Colonic mucosa (tissue), 4 donors: ENCODE measurements around the gene STXBP5L. TPM values are rescaled to one million over a fixed set of nuclear protein-coding genes. Genes with fewer than 3 reads are reported as not detected.
"Not testable (repeated sequence)": the region's sequence is repeated elsewhere in the genome, so short reads cannot be mapped to it uniquely, and the experiment has no call there.

Experiments
- DNase-seq: peaks from one replicate; pipeline ENCODE4 v3.0.0-alpha.2; 2020
- H3K27ac ChIP-seq: fragments of 200-600 bp; one replicate; pipeline ENCODE4 v1.8.0; 2021
- H3K27me3 ChIP-seq: fragments of 200-600 bp; one replicate; pipeline ENCODE4 v1.8.0; 2021
- H3K36me3 ChIP-seq: fragments of 200-600 bp; one replicate; pipeline ENCODE4 v1.8.0; 2021
- H3K4me1 ChIP-seq: fragments of 200-600 bp; one replicate; pipeline ENCODE4 v1.8.0; 2021; ENCODE audit warnings: mild to moderate bottlenecking
- H3K4me3 ChIP-seq: fragments of 200-600 bp; one replicate; pipeline ENCODE4 v1.8.0; 2021
- H3K9ac ChIP-seq, 2 donors: one replicate each; pipeline ENCODE4 v1.7.0; 2013; ENCODE audit warnings: control low read depth in 2 of 2, low read depth in 2 of 2, low read length in 2 of 2
- H3K9me3 ChIP-seq: fragments of 200-600 bp; one replicate; pipeline ENCODE4 v1.8.0; 2021
- intact Hi-C: fragments of 100-400 bp; cut with DNase I; formaldehyde crosslinking; loops from one replicate; pipeline ENCODE4 v1.14.1; 2022
- total RNA-seq, 2 donors: library from RNA; stranded (reverse); fragmentation: NEBNext Ultra II Directional in 1 of 2; extraction: Animal tissue kit (Norgen Biotek cat#: 25700) in 1 of 2; gene quantifications; one replicate each; pipeline ENCODE4 v1.2.1, GENCODE V29; 2021
- TF ChIP-seq, protein P1 (sequence below): fragments of 200-600 bp; IDR thresholded peaks from one replicate; pipeline ENCODE4 v1.8.0; 2022; ENCODE audit warnings: antibody characterized with exemption, mild to moderate bottlenecking
- donor health status: healthy.
- donor health status: DM: no; HTN: no; CAD: no.
- donor health status: DM: no; HTN: no; CAD: no.

The STXBP5L gene
- total RNA-seq, 2 donors from 2014 or later = 0.22 to 0.74 TPM

DNA sequence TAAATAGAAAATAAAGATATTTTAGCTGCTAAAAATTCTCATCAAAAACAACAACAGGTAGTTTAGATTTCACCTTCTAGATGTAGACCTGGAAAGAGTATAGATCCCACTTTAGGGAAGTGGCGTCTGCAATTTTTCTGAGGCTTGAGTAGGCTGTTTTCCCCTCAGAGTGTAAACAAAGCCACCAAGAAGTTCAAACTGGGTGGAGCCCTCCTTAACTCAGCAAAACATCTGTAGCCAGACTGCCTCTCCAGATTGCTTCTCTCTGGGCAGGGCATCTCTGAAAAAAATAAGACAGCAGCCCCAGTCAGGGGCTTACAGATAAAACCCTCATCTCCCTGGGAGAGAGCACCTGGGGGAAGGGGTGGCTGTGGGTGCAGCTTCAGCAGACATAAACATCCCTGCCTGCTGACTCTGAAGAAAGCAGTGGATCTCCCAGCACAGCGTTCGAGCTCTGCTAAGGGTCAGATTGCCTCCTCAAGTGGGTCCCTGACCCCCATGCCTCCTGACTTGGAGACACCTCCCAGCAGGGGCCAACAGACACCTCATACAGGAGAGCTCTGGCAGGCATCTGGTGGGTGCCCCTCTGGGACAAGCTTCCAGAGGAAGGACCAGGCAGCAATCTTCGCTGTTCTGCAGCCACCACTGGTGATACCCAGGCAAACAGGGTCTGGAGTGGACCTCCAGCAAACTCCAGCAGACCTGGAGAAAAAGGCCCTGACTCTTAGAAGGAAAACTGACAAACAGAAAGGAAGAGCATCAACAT, 259.6 kb downstream of the STXBP5L start:
- no peaks in the 10 kb centered on the region for H3K27me3 ChIP-seq
- H3K9ac ChIP-seq = no peak overlapping the region
- intact Hi-C loops = no loop called here
- no peaks in the 10 kb centered on the region for H3K9me3 ChIP-seq
- no peak for DNase-seq
- TF ChIP-seq, protein P1, sequence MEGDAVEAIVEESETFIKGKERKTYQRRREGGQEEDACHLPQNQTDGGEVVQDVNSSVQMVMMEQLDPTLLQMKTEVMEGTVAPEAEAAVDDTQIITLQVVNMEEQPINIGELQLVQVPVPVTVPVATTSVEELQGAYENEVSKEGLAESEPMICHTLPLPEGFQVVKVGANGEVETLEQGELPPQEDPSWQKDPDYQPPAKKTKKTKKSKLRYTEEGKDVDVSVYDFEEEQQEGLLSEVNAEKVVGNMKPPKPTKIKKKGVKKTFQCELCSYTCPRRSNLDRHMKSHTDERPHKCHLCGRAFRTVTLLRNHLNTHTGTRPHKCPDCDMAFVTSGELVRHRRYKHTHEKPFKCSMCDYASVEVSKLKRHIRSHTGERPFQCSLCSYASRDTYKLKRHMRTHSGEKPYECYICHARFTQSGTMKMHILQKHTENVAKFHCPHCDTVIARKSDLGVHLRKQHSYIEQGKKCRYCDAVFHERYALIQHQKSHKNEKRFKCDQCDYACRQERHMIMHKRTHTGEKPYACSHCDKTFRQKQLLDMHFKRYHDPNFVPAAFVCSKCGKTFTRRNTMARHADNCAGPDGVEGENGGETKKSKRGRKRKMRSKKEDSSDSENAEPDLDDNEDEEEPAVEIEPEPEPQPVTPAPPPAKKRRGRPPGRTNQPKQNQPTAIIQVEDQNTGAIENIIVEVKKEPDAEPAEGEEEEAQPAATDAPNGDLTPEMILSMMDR = no peak
- H3K4me3 ChIP-seq = no peak overlapping the region
- no peaks in the 10 kb centered on the region for H3K36me3 ChIP-seq
- no peaks in the 10 kb centered on the region for H3K4me1 ChIP-seq
- no peak overlapping the region for H3K27ac ChIP-seq

DNA sequence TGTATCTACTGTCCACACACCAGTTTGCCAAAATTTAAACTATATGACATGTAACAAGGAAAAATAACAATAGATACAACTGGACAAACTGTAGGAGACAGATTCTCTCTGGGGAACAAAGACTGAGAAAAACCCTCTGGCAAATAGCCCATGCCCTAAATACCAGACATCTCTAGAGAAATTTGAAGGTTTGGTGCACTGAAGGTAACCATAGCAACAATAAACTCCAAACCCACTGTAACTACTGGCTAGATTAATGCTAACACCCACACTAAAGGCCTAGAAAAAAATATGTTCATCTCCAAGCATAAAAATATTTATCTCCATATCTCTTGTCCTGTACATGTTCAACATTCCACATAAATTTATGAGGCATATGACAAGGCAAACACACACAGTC, 267.1 kb downstream of the STXBP5L start:
- Histone ChIP-seq H3K27me3 (no peaks in the 10 kb centered on the region), H3K9ac (no peak overlapping the region), H3K4me1 (no peaks in the 10 kb centered on the region), H3K9me3 (no peaks in the 10 kb centered on the region), H3K27ac (no peak overlapping the region), H3K36me3 (no peaks in the 10 kb centered on the region), H3K4me3 (no peak overlapping the region)
- no peak for DNase-seq
- intact Hi-C loops = no loop called here
- TF ChIP-seq, protein P1 = no peak

DNA sequence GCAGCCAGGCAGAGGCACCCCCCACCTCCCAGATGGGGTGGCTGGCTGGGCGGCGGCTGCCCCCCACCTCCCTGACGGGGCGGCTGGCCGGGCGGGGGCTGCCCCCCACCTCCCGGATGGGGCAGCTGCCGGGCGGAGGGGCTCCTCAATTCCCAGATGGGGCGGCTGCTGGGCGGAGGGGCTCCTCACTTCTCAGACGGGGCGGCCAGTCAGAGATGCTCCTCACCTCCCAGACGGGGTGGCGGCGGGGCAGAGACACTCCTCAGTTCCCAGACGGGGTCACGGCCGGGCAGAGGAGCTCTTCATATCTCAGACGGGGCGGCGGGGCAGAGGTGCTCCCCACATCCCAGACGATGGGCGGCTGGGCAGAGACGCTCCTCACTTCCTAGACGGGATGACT, 282.6 kb downstream of the STXBP5L start:
- H3K27me3 ChIP-seq, H3K9me3 ChIP-seq, H3K4me1 ChIP-seq, H3K27ac ChIP-seq, H3K4me3 ChIP-seq, H3K9ac ChIP-seq, H3K36me3 ChIP-seq, DNase-seq, intact Hi-C loops: not testable (repeated sequence)

DNA sequence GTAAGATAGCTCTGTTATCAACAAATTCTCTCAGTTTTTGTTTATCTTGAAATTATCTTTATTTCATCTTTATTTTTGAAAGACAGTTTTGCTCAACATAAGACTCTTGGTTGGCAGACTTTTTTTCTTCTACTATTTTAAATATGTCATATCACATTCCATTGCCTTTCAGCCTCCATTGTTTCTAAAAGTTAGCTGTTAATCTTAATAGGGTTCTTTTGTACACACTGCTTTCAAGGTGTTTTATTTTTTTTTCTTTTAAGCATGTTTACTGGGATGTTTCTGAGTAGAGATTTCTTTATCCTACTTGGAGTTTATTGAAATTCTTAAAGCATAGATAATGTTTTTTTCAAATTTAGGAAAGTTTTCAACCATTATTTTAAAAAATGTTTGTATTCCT, 294.6 kb downstream of the STXBP5L start:
- Histone ChIP-seq H3K4me3 (no peak overlapping the region), H3K36me3 (no peaks in the 10 kb centered on the region), H3K4me1 (no peaks in the 10 kb centered on the region), H3K9ac (no peak overlapping the region), H3K27ac (no peak overlapping the region), H3K27me3 (no peaks in the 10 kb centered on the region), H3K9me3 (no peaks in the 10 kb centered on the region)
- no peak for DNase-seq
- TF ChIP-seq, protein P1 = no peak
- intact Hi-C loops = no loop called here

DNA sequence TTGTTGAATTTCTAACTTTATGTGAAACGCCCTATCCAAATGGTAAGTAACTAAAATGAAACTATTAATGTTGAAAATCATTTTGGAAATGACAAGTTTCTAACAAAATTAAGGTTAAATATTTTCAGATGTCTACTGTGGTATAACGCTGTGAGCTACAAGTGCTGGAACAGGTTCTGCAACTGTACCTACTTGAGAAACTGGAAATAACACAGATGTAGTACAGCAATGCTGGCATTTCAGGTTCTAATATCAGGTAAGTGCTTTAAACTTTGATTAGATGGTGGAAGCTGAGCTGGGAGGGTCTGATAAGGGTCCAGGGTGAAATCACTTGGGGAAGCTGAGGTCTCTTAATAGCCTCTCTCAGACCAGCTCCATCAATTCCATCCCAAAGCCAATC, 315.1 kb downstream of the STXBP5L start:
- Histone ChIP-seq H3K27me3 (no peaks in the 10 kb centered on the region), H3K9me3 (no peaks in the 10 kb centered on the region), H3K36me3 (no peaks in the 10 kb centered on the region), H3K4me3 (no peak overlapping the region), H3K27ac (no peak overlapping the region), H3K9ac (no peak overlapping the region), H3K4me1 (no peaks in the 10 kb centered on the region)
- no peak for DNase-seq
- intact Hi-C loops = no loop called here
- TF ChIP-seq, protein P1 = no peak

DNA sequence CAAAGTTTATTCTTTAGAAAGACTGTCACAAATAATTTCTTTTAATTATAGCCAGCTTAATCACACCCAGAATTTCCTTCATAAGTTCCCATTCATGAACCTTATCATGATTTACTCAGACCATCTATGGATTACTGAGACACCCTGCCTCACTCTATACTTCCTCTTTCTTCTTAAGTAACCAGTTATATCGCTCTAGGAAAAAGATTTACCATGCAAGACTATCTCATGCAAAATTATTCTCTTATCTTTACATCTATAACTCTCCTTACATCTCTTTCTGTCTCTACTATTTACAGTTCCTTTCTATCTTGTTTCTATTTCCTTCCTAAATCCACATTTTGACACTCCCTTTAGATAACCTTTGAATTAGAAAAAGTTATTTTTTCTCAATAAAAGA, 321.0 kb downstream of the STXBP5L start:
- Histone ChIP-seq H3K27ac (no peak overlapping the region), H3K4me1 (no peaks in the 10 kb centered on the region), H3K27me3 (no peaks in the 10 kb centered on the region), H3K9ac (no peak overlapping the region), H3K36me3 (no peaks in the 10 kb centered on the region), H3K4me3 (no peak overlapping the region), H3K9me3 (no peaks in the 10 kb centered on the region)
- DNase-seq = no peak
- TF ChIP-seq, protein P1 = no peak
- intact Hi-C loops = no loop called here

DNA sequence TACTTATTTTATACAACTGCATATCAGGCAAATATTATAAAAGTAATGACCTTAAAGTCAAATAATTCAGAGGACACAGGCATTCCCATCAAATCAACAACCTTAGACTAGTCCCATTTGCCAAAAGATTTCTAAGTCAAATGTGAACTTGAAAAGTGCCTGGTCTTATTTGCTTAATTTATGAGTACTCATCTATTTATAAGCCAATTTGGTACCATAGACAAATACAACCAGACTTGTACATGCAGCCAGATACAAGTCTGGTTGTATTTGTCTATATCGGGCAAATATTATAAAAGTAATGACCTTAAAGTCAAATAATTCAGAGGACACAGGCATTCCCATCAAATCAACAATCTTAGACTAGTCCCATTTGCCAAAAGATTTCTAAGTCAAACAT, 322.2 kb downstream of the STXBP5L start:
- H3K36me3 ChIP-seq, H3K27ac ChIP-seq, H3K4me3 ChIP-seq, intact Hi-C loops, H3K9ac ChIP-seq, H3K9me3 ChIP-seq, H3K4me1 ChIP-seq, DNase-seq, H3K27me3 ChIP-seq: not testable (repeated sequence)
